Stimulated activated CD8-positive, alpha-beta memory T cell treated with anti-CD3 and anti-CD28 coated beads, Interleukin-15, amount 100 ng/mL, for 24 hours (primary cell): ENCODE measurements around the gene CCDC85C.

ENCODE experiments used
- DNase-seq: peaks from one replicate; pipeline ENCODE4 v3.0.0-alpha.2; 2020; ENCODE audit warnings: low read depth

CCDC85C gene

DNA sequence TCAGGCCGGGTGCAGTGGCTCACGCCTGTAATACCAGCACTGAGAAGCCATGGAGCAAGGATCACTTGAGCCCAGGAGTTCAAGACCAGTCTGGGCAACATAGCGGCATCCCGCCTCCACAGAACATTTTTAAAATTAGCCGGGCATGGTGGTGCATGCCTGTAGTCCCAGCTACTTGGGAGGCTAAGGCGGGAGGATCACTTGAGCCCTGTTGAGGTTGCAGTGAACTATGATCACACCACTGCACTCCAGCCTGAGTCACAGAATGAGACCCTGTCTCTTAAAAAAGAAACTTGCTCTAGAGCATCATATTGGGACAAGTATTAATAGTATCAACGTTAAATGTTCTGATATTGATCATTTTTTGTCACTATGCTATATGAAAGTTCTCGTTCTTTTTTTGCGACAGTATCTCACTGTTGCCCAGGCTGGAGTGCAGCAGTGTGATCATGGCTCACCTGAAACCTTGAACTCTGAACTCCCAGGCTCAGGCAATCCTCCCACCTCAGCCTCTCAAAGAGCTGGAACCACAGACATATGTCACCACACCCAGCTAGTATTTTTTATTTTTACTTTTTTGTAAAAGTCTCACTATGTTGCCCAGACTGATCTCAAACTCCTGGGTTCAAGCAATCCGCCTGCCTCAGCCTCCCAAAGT is 47.7 kb downstream of the CCDC85C start:
- DNase-seq: no peak

GRCh38 chr14:99554757-99555531 is 49.1 kb downstream of the CCDC85C start:
- DNase-seq: no peak

DNA sequence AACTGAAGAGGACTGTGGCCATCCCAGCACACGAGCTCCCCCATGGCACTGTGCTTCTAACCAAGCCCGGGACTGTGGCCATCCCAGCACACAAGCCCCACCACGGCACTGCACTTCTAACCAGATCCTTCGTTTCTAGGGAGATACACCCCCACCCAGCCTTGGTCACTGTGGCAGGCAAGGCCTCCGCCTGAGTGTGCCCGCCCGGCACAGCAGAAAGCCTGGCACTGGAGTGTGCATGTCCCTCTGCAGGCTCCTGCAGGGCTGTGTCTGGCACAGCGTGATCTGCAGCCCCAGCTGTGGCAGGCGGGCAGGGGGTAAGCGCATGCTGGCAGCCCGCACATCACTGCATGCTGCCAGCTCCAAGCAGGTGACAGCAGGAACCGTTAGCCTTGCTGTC is 49.8 kb downstream of the CCDC85C start:
- no peak for DNase-seq

DNA sequence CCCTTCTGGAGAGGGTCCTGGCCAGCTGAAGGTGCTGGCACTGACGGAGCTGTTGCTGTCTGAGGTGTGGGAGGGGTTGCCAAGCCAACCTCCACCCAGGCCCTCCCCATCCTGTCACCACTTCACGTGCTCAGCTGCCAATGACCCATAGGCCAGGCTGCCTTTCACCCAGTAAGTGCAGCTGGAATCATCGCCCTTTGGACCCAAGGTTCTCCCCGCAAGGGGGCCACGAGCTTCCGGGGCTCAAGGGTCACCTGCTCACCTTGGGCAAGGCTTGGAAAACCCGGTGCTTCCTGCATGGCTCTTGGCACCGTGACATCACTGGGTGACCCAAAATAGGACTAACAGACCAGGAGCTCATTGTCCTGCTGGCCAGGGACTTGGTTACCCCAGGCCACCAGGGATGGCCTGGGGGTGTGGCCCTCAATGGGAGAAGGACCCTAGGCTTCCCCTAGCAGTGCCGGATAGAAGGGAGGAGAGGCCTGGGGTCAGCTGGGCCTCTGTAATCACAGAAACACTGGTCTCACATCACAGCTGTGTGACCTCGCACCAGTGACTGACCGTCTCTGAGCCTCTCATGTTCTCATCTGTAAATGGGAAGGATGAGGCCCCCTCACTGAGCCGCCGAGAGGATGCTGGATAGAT is 51.3 kb downstream of the CCDC85C start:
- DNase-seq: no peak

- DNase-seq: no peak
These were observed 51.9 kb downstream of the CCDC85C start for GRCh38 chr14:99552021-99552553.

DNA sequence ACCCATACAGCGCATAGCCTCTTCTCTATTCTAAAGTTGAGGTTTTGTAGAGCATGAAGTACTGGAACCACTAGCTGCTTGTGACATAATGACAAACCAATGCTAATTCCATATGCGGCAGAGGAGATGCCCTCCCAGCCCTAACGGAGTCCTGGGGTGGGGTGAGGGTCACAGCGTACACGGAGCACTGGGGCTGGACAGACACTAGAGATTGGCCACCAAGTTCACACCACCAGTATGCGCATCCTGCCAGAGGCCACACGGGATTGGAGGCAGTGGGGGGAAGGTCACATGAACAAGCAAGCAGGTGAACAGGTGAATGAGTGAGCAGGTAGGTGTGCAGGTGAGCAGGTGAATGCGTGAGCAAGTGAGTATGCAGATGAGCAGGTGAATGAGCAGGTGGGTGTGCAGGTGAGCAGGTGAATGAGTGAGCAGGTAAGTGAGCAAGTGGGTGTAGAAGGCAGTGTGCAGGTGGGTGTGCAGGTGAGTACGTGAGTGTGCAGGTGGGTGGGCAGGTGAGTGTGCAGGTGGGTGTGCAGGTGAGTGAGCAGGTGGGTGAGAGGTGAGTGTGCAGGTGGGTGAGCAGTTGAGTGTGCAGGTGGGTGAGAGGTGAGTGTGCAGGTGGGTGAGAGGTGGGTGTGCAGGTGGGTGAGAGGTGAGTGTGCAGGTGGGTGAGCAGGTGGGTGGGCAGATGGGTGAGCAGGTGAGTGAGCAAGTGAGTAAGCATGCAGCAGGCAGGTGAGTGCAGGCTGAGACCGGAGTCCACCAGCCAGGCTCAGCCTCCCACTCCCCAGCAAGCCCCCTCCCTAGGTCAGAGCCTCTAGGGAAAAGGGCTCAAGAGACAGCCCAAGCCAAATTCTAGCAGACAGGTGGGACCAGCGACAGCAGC is 52.7 kb downstream of the CCDC85C start:
- no peak for DNase-seq

DNA sequence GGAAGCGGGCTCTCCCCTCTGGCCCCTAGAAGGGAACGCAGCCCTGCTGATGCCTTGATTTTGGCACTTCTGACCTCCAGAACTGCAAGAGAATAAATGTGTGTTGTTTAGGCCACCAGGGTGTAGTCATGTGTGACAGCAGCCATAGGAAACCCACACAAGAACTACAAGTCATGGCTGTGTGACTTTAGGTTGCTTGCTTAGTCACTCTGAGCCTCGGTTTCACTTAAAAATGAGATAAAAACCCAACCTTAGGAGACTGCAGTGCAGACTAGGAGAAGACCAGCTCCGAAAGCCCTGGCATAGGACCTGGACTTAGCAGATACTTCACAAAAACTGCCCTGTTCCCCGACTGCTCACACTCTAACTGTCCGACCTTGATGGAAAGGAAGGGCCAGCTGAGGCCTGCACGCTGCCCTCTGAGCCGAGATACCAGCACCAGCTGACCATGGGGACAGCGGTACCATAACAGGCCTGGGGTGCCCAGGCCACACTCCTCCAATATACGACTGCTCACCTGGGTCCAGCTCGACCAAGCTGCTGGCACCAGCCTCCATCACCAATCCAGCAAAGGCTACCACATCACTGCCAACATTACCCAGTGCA is 53.5 kb downstream of the CCDC85C start:
- DNase-seq: no peak

DNA sequence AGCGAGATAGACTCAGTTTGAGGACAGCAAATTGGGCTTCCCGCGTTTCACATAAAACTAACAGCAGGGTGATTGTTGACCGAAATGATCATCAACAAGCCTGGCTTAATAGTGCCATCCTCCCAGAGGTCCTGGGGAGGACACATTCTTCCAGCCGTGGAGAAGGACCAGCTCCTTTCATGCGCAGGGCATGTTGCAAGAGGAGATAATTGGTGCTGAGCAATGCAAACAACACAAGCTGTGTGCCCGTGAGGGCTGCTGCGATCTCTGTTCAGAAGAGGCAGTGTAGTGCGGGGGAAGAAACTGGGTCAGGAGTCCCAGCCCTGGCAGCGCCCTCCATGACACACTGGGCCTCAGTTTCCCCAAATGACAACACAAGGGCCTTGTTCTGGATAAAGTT is 54.3 kb downstream of the CCDC85C start:
- DNase-seq: no peak

DNA sequence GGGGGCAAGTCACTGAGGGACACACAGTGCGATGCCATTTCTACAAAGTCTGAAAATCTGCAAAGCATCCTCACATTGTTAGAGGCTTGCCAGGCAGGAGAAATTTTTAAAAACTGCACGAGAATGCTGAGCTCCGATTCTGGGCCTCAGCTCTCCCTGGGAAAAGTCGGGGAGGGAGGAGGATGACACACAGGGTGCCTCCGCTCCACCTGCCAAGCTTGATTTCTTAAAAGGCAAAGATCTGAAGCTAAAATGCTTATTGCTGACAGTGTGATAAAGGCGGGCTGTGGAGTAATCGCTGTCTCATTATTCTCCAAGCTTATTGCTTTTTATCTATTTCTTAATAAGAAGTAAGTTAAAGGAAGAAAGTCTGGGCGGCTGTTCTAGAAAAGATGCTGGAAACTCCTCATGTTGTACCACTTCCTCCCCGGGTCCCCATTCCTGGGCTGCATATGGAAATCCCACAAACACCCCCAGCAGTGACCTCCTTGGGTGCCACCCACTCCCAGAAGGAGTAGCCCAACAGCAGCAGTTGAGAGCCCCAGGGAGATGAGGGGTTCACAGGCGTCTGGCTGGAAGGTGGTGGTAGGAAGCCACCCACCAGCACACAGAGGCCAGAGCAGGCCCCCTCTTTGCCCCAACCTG is 55.0 kb downstream of the CCDC85C start:
- no peak for DNase-seq

- no peak for DNase-seq
These were observed 55.8 kb downstream of the CCDC85C start for GRCh38 chr14:99548255-99548654.

GRCh38 chr14:99546234-99546879 is 57.6 kb downstream of the CCDC85C start:
- DNase-seq: no peak

DNA sequence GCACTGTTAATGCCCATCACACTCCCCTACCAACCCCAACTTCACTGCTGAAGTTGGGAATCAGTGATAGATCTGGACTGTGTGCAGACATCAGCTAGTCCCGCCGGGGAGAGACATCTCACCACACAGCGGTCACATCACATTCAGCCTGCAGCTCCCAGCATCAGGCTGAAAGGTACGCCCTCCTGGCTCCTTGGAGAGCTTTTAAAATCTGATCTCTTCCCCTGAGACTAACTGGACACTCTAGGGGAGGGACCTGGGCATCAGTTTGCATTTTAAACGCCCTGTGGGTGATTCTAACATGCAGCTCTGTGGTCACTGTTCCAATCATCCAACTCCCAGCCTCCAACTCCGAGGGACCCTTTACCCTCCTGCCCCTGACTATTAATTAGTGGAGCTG is 58.4 kb downstream of the CCDC85C start:
- DNase-seq: no peak

DNA sequence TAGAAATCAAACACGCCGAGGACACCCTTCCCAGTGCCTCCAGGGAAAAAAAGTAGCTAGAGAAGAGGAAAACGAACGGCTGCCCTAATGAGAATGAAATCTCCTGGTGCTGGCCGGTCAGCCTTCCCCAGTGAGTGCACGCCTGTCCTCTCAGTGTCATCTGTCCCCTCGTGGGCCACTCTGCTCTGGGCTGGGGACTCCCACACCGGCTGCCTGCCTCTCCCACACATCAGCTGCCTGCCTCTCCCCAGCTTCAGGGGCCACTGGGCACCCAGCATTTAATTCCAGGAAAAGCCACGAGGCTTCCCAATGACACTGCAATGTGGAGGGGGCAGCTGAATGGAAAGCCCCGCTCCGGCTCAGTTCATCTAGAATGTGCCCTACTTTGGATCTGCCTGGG is 59.0 kb downstream of the CCDC85C start:
- no peak for DNase-seq

DNA sequence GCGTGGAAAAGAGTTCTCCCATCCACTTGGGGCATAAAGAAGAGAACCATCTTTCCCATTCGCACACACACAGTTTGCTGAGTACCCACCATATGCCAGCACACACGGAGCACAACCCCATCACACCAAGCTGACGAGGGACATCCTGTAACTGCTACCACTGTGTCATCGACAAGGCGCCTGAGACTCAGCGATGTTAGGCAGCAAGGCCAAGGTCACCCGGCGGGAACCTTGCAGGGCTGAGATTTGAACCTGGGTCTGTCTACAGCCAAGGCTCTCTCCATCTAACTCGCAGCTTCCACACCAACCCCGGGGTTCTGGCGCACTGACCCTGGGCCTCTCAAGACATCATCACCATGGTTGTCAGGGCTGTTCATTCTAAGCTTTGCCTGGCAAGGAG is 60.0 kb downstream of the CCDC85C start:
- no peak for DNase-seq

- no peak for DNase-seq
These were observed 60.6 kb downstream of the CCDC85C start for GRCh38 chr14:99543370-99543769.

GRCh38 chr14:99542566-99542965 is 61.4 kb downstream of the CCDC85C start:
- no peak for DNase-seq

GRCh38 chr14:99541677-99542470 is 62.1 kb downstream of the CCDC85C start:
- no peak for DNase-seq

DNA sequence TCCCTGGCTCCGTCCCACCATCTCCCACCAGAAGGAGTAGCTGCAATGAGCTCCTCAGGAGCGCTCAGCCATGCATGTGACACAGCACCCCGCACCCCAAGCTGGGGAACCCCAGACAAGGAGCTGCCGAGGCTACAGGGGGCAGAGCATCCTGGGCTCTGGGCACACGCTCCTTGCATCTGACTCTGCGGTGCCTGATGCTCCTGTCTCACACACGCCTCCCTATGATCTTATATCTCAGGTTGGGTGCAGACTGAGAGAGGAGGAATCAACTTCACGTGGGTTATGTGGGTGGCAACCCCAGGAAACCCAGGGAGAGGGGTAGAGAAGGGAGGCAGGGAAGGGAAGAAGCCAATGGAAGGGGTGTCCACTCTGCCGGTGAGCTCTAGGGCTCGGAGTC is 62.8 kb downstream of the CCDC85C start:
- DNase-seq: no peak

DNA sequence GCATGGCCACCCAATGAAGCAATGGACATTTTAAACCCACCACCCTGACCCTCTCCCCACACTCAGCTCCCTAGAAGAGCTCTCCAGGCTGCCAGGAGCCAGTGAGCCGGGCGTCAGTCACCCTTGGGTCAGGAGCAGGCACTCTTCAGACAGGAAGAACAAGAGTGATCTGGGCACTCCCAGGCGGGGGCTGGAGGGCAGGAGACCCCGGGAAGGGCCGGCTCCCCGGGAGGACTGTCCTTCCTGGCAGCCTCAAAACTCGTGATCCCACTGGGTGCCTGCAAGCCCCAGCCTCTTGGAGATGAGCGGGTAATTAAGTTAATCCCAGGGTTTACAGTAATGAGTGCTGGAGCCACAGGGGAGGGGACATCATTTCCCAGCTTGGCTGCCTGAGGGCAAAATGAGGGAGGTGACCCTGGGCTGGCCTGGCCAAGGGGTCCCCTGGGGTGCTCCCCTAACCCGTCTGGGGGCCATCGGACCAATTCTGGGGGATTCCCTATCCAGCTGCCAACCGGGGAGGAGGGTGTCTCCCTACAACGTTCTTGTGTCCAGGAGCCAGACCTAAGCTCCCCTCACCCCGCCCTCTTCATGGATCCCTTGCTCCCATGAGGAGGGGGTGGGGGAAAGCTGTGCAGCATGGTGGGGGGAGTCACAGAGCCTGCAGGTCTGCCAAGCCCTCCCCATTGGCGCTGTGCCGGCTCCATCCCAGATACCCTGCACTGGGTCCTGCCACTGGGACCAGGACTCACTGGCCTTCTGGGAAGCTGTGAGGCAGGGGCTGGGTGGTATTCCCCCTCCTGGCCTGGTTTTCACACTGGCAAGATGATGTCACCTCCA is 63.6 kb downstream of the CCDC85C start:
- DNase-seq: no peak
